GM18517 (cell line): ENCODE data around the gene MYOM3.

ENCODE experiments used
- ATAC-seq: cut with Tn5 transposase; IDR thresholded peaks from one replicate; pipeline ENCODE4 v1.9.1; 2021; ENCODE audit warnings: mild to moderate bottlenecking, moderate library complexity; ENCODE audit not compliant: unreplicated experiment

Gene MYOM3

DNA sequence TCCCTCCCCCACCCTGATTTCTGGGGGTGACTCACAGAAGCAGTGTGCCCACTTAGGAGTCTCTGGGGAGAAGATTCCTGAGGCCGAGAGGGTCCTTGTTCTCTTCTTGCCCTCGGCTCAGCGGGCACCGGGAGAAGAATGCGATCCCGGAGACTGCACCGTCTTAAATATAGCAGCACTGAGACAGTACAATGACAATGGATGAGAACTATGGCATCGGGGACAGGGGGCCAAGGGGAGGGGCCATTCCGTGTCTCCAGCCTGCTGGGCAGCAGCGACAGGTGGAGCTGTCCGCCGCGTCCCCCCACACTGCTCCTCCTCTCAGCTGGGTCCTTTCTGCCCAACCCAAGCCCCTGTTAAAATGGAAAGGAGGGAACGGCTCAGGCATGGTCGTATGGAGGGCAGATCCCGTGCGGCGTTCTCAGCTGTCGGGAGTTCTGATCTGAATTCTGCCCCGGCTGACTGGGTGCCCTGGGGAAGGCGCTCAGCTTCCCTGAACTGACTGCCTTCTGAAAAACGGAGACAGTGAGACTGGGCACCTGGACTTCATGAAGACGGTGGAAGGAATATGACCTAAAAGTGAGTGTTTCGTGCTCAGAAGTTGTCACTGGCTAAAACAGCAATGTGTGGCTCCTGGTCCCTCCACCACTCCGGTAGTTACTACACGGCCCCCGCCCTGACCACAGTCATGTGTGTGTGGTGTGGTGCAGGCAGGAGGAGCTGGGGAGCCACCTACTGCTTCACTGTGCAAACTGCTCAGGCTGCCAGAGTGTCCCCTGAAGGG, at the start of gene MYOM3:
MYOM3 (minus strand) TSS at position 140 of the 784 bp plus-strand sequence. CDS start 3,499 bp downstream, outside the sequence.
- ATAC-seq = no peak

DNA sequence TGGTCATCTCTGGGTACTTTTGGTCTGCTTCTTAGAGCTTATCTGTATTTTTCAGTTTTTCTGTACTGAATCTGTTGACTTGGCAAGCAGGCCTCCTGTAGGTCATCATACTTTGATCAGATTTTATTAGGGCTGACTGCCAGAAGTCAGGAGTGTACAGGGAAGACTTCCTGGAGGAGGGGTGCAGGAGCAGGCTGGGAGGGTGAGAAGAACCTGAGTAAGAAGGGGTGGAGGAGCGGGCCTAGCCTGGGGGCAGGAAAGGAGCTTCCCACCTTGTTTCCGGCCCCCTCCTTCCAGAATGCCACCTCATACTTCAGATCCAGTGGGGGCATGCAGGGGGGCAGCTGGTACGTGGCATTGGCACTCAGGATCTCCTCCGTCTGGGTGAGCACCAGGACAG, 49.3 kb upstream of the MYOM3 start:
- no peak for ATAC-seq

DNA sequence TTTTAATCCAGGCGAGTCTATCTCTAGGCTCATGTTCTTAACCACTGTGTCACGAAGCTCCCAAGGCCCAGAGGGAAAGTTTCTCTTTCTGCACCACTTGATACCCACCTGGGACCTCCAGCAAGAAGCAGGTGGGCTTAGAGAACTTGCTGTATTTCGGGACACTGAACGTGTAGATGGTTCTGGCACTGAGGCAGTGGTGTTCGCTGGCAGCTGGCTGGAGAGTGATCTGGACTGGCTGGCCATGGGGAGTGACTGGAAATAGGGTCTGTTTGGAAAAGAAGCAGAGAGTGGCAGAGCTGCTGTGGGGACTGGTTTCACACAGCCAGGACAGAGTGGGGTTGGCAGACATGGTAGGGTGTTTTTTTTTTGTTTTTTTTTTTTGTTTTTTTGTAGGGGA, 47.4 kb upstream of the MYOM3 start:
- no peak for ATAC-seq

DNA sequence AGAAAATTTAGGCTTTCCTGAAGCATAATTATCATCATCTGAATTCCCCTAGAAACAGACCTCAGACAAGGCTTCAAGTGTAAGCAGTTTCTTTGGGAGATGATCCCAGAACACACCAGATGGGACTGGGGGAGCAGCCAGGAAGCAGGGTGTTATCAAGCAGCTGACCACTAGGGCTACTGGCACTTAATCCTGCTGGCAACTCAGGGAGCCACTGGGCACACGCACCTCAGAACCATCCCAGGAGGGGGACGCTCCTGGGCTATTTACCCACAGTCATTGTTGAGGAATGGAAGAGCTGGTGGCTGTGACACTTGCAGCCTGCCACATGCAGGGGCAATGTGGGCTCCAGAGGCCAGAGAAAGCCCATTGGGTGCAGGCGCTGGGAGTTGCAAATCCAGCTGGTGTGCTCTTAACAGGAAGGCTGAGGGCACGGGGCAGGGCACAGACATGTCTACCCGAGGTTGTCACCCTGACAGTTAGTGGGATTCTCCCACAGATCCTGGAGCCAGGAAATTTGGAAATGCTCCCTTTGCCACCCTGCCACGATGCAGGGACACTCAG, 46.1 kb upstream of the MYOM3 start:
- ATAC-seq = no peak

DNA sequence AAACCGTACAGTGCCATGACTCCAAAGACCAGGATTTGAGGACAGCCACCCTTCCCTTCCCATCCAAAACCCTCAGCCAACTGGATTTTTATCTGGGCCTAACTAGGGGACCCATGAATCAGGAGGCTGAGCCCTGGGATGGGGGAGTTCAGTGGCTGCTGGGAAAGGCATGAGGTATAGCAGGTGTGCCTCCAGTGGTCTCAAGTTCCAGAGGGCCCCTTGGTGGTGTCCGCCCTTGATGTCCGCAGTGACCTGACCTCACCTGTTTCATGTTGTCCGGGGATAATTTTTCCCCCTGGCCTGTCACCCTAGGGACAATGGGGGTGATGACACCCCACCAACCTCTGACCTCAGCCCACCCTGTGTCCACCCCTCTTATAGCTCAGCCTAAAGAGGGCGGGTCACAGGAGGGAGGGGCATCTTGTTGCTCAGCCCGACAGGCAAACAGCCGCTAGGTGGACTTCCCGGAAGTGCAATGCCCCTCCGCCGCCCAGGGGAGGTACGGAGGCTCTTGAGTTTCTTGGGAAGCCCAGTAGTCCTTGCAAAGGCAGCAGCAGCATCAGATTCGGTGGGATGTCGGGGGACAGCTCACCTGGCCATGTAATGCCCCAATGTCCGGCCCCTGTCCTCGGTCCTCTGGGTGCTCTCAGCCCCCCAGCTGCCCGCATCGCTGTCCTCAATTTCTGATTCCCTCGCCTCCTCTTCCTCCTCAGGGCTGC, 44.8 kb upstream of the MYOM3 start:
- ATAC-seq = no peak

DNA sequence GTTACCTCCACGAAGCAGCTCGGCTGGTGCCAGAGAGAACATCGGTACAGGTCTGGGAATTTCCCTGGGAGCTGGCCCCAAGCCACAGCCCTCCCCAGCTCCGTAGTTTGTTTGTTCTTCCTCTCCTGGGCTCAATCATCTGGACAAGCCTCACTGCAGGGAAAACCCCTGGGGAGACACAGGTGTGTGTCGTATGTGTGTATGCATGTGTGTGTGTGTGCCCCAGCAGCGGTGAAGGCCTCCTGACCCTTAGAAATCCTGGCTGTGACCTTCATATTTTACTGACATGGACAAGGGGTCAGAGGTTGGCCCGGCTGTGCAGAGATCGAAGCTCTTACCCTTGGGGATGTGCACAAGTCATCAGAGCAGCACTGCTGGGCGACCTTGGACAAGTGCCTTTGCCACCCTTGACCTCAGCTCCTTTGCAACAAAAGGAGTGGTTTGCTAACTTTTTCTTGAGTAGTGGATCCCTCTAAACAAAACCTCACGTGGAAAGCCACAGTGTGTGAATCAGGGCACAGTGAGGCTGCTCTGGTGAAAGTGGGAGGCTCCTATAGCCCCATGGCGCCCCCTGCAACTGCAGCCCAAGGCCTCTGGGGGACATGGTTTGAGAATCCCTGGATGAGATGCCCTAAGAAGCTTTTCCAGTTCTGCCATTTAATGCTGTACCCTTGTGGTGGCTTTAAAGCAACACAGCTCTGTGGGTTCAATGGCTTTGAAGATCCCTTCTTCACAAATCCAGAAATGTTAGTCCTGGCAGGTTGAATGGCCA, 43.3 kb upstream of the MYOM3 start:
- no peak for ATAC-seq

DNA sequence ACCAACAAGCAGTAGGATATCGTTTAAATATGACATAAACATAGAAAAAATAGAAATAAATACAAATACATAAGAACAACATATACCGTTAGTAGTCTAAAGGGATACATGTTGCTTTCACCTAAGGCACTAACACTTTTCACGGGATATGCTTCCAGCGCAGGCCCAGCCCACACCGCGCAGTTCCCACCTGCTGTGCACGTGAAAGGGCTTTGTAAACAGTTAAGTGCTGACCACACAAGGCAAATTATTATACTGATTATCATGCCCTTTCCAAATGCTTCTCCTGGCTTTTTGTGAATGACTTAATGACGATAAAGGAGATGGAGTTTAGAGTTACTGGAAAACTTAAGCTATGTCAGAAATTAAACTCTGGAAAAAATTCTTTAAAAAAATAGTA, 42.3 kb upstream of the MYOM3 start:
- ATAC-seq = no peak

DNA sequence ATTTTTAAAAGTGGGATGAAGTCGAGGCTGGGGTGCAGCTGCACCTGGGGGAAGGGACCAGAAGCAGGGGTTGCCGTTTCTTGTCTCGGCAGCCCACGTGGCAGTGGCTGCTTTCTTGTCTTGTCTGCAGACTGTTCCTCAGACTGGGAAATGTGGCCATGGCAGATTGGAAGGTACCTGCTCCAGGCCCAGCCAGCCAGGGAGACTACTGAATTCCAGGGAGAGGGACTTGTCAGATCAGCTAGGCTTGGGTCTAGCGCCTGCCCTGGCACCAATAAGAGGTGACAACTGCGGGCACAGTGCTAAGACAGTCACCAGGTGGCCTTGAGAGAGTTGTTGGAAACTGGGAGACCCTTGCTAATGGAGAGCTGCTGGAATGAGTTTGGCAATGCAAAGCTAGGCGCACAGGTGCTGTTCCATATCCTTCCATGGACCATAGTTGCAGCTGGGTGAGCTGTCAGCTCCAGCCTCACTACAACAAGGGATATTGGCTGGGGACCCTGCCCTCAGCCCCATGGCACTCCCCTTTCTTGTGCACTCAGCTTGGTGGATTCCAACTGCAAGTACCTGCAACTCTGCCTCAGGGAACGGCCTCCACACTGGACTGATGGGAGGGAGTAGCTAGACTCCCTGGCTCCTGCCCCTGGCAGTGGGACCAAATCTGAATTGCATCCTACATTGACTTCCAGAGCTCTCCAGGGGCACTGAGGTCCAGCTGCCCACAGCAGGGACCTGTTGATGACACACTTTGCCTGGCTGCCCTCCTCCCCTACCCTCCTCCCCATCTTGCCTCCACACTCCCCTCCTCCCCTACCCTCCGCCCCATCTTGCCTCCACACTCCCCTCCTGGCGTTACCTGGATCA, 40.9 kb upstream of the MYOM3 start:
- ATAC-seq = no peak

DNA sequence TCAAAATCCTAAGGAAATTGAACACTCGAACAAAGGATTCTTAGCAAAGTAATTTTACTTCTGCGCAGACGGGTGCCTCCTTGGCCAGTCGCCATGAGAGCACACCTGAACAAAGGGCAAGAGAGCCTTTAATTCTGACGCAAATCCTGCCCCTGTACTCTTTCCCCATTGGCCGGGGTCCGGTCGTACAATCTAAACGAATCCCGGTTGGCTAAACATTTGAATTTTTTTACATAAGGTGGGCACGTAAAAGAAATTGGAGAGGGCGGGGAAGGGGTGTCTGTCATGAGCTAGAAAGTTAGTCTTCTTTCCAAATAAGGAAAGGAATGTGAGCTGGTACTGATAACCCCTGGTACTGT, 39.2 kb upstream of the MYOM3 start:
- no peak for ATAC-seq

DNA sequence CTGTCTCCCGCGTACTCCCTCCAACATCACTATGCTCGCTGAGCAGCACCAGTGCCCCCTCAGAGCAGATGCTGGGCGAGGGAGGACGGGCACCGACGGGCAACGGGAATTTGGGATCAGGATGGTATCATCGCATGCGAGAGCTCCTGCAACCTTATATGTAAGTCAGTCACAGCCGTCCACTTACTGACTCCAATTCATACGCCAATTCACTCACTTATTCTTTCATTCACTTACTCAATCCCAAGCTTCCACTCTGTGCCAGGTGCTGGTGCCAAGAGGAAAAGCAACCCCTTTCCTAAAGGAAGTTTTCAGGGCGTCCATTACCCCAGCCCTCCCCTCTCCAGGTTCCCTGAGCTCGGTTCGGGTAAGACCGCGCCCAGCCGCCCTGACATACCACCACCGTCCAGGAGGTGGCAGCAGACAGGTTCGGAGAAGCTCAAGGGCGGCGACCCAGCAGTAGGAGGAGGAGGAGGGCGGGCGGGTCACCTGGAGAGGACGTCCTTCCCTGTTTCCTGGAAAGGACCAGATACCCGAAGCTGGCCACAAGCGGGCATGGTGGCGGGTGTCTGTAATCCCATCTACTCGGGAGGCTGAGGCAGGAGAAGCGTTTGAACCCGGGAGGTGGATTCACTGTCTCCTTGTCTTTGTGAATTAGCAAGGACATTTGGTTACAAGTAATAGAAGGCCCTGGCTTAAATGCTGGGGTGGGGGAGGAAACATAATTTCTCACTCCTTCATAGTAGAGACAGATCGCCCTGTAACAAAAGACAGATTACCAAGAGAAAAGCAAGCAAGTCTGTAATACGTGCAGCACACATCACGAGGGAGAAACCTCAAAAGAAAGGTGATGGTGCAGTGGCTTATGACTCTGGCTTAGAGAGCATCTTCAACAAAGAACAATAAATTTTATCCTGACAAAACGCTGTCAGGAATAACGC, 38.6 kb upstream of the MYOM3 start:
- no peak for ATAC-seq

DNA sequence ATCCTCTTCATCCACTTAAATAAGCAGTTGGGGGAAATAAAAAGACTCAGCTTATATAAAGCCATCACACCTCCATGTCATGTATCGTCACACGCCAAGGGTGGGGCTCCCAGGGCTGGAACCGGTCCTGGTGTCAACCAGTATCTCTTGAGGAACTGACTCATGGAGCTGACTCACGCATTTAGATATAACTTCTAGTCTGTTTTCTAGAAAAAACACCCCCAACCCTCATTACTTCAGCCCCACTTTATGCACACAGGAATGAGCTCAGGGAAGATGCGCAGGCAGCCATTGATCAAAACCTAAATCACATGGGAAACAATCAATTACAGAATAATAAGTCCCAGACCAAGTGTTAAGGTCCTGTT, 37.9 kb upstream of the MYOM3 start:
- ATAC-seq = no peak

DNA sequence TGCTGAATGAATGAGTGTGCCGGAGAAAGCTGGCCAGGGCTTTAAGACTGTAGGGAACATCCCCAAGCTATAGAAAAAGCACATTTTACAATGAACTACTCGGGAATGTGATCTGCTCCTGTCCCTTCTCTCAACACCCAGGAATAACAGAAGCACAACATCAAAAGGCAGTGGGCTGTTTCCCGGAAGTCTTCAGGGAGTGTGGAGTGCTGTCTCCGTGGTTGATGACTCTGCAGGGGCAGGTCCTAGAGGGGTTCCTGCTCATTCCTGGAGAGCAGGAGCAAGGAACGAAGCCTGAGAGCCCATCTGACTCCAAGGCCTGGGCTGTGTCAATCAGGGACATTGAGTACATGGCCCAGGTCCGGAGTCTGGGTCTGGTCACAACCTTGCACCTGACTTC, 35.9 kb upstream of the MYOM3 start:
- no peak for ATAC-seq

DNA sequence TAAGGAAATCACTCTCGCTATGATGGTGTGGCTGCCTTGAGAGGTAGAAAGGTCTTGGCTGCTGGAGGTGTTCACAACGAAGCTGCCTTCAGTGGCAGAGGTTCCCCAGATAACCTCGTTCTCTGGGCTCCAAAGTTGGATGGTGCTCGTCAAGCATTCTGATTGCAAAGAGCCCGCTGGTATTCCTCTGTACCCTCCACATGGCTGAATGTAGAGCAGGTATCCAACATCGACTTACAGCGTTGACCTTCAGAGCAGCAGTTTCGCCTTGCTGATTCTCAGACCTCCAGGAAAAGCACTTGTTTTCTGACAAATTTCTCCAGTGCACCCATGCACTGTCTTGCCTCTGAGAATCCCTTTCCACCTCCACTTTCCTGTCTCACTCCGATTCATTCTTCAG, 35.3 kb upstream of the MYOM3 start:
- no peak for ATAC-seq

DNA sequence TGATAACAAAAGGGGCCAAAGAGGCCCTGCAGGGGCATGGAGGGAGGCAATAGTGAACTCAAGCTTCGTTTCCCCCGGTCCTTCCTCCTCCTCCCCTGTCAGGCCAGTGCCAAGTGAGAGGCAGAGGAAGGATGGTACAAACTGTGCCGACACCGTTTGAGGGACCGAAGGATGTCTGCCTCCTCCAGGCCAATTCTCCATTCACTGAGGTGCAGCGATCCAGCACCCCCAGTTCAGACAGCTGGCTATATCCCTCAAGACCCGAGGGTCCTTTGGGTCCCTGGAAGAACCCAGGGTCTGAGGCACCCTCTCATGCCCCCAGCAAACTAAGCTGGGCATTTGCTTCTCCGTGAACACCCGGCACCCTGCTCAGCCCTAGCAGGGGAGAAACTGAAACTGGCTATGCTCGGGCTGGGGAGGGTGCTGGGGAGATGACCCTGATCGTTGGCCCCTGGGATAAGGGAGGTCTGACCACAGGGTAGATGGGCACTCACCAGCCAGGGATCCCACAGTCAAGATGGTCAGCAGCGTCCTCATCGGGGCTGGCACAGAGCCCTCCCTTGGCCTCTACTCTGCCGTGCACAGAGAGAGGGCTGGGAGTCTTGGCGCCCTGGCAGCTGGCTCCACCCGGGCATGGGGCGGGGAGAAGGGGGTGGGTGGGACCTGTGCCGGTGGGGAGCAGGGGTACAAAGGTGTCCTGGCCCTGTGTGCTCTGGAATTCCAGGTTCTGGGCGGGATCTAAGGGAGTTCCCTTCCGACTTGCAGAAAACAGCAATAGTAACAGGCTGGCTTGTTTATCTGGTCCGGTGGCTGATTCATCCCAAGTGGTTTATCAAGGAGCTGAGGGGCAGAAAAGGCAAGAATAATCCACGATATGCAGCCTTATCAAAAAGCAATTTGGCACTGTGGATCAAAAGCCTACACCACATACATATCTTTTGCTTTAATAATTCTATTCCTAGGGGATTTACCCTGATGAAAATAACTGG, 30.9 kb upstream of the MYOM3 start, which contains the start of gene IL22RA1:
IL22RA1 (minus strand) TSS at position 595 of the 989 bp plus-strand sequence; CDS start at position 537, 58 bp downstream.
- ATAC-seq = no peak

DNA sequence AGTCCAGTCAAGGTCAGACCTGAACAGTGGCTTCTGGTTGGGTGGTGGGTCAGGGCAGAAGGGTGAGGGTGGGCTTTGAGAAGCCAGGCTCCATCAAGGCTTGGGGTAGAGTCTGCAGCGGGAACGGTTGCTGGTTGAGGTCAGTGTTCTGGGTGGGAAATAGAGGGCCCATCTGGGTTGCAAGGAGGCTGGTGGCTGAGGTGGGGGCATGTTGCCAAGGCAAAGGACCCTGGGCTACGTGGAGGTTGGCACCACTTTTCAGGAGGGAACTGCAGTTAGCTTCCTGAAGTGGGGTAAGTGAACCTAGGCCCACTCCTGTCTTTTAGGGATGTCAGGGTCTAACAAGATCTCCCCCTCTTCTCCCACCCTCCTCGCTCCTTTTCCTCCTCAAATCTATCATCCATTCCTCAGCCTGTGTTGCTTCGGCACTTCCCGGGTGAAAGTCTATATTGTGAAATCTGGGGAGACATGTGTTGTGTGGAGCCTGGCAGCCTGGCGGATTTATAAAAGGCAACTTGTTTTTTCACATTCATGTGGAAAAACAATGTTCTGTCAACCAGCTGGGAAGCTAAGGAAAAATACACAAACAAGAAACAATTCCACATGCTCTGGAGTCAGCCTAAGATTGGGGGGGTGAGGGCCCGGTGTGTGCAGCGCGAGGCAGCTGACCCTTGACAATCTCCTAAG, 29.5 kb upstream of the MYOM3 start:
- no peak for ATAC-seq

DNA sequence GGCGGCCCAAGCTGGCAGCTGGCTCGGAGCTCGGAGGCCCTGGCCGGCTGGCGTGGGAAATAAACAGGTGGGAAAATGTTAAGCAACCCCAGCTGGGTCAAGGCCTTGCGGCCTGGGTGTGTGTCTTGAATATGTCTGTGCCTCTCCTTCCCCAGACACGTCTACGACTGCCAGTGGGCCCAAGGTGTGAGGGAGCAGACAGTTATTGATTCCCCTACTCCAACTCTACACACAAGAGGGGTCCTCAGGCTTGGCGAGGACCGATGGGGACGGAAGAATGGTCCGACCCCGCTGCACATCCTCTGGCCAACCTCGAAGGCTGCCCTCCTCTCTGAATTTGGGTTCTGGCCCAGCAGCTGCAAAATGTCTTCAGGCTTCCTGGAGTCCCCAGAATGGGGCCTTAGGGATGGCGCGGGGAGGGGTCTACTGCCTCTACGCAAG, 28.8 kb upstream of the MYOM3 start:
- no peak for ATAC-seq

DNA sequence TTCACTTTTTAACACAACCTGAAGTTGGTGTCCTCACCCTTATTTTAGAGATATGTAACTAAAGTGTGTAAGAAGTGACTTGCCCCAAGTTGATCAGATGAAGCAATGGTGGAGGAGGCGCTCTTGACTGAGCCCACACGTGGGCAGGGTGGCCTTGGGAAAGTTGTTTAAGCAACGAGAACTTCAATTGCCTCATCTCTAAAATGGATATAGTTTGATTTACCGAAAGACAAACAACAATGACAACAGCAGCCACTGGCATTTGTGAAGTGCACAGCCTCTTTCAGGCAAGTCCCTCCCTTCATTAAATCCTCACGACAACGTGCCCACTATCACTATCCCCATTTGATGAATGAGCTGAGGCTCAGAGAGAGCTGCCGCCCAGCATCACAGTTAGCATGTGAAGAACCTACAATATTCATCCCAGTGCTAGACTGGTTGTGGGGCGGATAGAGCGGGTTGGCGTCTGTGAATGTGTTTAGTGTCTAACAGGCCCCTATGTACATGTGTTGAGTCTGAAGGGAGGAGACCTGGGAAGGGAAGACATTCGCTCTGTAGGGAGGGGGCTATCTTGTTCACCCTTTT, 28.0 kb upstream of the MYOM3 start:
- ATAC-seq = no peak
